HUES48 (cell line): ENCODE measurements around the gene FAM131A.

Experiments used
- H3K27ac ChIP-seq: one replicate; pipeline ENCODE4 v1.7.0; 2013; ENCODE audit warnings: low read depth, low read length, inconsistent platforms
- H3K27me3 ChIP-seq: 2 replicates; pipeline ENCODE4 v1.6.1; 2013; ENCODE audit warnings: mild to moderate bottlenecking, low read length; ENCODE audit not compliant: control insufficient read depth, insufficient read depth
- H3K36me3 ChIP-seq: 2 replicates; pipeline ENCODE4 v1.6.1; 2013; ENCODE audit warnings: low read length; ENCODE audit not compliant: control insufficient read depth, insufficient read depth
- H3K4me1 ChIP-seq: 2 replicates; pipeline ENCODE4 v1.6.1; 2013; ENCODE audit warnings: mild to moderate bottlenecking, low read length; ENCODE audit not compliant: control insufficient read depth, insufficient read depth
- H3K4me3 ChIP-seq: 2 replicates; pipeline ENCODE4 v1.5.1; 2013; ENCODE audit warnings: mild to moderate bottlenecking, low read depth, low read length
- H3K9ac ChIP-seq: 2 replicates; pipeline ENCODE4 v1.6.1; 2013; ENCODE audit warnings: mild to moderate bottlenecking, low read depth, low read length, moderate library complexity
- H3K9me3 ChIP-seq: 2 replicates; pipeline ENCODE4 v1.6.1; 2013; ENCODE audit warnings: low read length; ENCODE audit not compliant: control insufficient read depth, insufficient read depth

The FAM131A gene

DNA sequence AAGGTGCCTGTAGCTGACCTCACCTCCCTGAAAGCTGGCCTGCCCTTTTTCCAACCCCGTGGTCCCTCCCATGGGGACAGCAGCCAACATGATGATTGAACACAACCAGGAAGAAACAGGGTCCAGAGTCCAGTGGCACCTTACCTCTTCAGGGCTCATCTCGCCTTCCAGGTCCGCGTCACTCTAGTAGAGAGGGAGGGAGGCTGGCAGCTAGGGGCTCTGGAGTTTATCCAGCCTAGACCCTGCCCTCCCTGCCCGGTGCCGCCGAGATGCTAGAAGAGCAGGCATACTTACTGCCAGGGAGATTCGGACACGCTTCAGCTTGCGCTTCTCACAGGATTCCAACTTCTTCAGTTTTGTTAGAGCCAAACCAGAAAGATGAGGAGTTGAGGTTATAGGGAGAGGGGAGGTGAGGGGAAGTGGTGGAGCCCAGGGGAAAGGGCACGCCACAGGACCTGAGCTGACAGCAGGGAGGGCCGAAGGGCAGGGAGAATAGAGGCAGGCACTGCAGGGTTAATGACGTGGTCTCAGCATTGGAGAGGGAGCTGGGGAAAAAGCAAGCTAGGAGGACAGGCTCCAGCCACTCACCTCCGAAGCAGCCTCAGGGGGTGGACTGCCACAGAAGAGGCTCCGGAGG, 14.9 kb downstream of the FAM131A start:
- H3K9ac ChIP-seq: no peak overlapping the region
- no peaks in the 10 kb centered on the region for H3K27me3 ChIP-seq
- H3K4me1 ChIP-seq: peaks cover 14% of the 10 kb centered on the region
- H3K9me3 ChIP-seq: no peaks in the 10 kb centered on the region
- no peak overlapping the region for H3K4me3 ChIP-seq
- H3K36me3 ChIP-seq: peaks cover 55% of the 10 kb centered on the region
- H3K27ac ChIP-seq: peak overlapping the region; percentile 53

DNA sequence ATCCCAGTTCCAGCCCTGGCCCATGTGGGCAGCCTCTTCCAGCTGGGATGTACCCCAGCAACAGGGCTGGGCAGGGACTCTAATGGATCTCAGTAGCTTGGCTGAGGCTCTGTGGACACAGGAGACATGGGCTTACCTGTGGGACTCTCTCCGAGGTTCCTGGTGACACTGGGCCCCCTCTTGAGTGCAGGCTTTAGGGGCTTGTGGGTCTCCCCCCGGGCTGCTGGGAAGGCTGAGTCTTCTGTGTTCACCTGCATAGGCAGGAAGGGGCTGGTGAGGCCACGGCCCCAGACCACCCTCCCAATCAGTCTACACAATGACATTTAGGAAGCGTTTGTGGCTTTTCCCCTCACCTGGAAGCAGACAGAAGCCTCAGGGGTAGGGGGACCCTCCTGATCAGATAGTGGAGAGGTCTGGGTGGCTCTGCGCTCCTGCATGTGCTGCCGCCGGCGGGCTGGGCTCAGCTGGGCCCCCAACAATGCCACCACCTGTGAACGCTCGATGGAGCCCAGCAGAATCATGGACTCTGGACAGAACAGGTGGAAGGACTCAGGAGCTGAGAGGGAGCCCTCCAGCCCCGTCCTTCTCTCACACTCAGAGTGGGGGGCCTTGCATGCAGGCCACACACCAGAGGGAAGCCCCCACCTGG, 15.6 kb downstream of the FAM131A start:
- Histone ChIP-seq H3K9me3 (no peaks in the 10 kb centered on the region), H3K27me3 (no peaks in the 10 kb centered on the region), H3K4me1 (peaks cover 14% of the 10 kb centered on the region), H3K4me3 (no peak overlapping the region), H3K27ac (no peak overlapping the region), H3K36me3 (peaks cover 55% of the 10 kb centered on the region), H3K9ac (no peak overlapping the region)

DNA sequence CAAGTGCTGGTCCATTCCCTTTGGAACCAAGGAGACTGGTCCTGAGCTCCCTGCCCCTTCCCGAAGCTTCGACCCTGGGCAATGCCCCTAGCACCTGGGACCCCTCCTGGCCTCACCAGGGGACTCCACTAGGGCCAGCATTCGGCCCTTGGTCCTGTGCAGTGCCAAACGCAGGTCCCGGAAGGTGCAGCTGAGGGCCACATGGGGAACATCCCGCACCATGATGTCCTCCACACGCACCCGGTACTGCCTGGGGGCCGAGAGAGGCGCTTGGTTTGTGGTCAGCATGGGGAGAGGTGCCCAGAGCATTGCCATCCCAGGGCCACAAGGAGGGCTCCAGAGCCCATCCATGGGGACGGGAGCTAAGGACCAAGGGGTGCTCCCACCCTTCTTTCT, 16.1 kb downstream of the FAM131A start:
- Histone ChIP-seq H3K9ac (no peak overlapping the region), H3K36me3 (peaks cover 60% of the 10 kb centered on the region), H3K4me3 (no peak overlapping the region), H3K27me3 (no peaks in the 10 kb centered on the region), H3K27ac (no peak overlapping the region), H3K4me1 (peaks cover 14% of the 10 kb centered on the region), H3K9me3 (no peaks in the 10 kb centered on the region)

DNA sequence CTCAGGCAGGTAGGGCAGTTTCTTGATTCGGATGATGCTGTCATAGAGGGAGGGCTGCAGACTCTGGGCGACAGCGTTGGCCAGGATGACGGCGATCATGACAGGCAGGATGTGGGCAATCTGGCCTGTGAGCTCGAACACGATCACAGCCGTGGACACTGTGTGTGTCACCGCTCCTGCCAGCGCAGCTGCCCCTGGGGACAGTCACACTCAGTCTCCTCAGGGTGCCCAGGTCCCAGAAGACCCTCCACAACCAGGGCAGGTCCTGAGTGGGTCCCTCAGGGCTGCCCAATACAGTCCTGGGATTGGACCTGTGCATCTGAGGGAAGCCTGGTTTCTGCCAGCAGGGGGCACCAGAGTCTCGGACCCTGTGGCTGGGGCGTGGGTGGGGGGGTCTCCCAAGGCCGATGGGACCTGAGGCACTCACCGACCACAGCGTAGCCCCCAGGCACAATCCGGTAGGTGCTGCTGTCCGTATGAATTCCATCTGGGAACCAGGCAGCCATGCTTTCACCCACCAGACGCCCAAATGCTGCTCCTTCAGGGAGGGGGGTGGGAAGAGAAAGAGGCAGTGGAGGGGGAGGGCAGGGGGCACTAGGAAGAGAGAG, 16.8 kb downstream of the FAM131A start:
- Histone ChIP-seq H3K27ac (no peak overlapping the region), H3K9me3 (no peaks in the 10 kb centered on the region), H3K9ac (no peak overlapping the region), H3K27me3 (peaks cover 2% of the 10 kb centered on the region; the same call in 1 of the 2 replicates), H3K4me3 (no peak overlapping the region), H3K4me1 (peaks cover 16% of the 10 kb centered on the region), H3K36me3 (peaks cover 62% of the 10 kb centered on the region)

DNA sequence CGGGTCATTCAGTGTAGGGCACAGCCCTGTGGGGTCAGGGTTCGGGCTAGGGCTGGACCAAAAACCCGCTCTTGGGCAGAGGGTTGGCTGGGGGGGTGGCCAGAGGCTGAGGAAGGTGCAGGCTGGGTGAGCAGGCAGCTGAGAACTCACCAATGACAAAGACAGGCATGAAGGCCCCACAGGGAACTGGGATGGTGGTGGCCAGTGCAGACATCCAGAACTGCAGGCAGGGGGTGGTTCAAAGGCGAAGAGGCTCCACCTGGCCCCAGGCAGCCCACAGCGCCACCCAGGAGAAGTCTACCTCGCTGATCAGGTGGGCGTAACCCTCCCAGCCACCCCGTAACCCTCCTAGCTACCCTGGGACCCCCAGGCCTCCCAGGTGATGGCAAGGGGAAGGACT, 17.4 kb downstream of the FAM131A start:
- H3K27ac ChIP-seq: no peak overlapping the region
- H3K9me3 ChIP-seq: no peaks in the 10 kb centered on the region
- H3K27me3 ChIP-seq: peaks cover 3% of the 10 kb centered on the region; the same call in 1 of the 2 replicates
- H3K36me3 ChIP-seq: peaks cover 62% of the 10 kb centered on the region
- H3K4me1 ChIP-seq: peaks cover 19% of the 10 kb centered on the region
- no peak overlapping the region for H3K9ac ChIP-seq
- no peak overlapping the region for H3K4me3 ChIP-seq

DNA sequence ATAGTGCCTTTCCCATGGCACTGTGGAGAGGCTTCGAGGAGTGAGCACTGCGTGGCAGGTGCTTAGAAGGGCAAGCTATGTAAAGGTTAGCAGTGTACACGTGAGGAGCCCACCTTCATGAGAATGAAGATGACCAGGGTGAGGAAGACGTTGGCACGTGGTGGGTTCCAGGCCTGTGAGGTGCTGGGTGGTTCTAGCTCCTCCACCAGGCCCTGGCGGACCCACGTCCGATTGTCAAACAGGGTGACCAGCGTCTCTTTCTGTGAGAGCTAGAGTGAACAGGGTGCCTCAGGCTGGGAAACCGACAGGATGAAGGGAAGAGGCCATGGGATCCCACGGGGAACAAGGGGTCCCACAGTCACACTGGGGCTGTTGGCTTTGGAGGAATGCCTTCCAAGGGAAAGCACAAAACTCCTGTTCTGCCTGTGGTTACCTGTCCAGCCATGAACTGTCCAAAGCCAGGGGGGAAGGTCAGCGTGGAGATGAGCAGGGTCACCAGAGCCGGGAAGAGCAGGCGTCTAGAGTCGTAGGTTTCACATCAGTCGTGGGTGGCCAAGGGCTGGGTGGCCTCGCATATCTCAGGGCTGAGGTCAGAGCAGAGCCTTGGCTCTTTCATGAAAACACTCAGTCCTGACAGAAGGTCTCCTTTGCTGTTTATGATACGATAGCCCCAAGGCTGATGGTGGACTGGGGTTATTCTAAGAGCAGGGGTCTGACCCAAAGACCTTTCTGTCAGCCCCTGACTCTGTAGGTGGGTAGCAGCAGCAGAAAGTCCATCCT, 18.1 kb downstream of the FAM131A start:
- no peak overlapping the region for H3K9ac ChIP-seq
- no peak overlapping the region for H3K27ac ChIP-seq
- H3K36me3 ChIP-seq: peaks cover 62% of the 10 kb centered on the region
- H3K9me3 ChIP-seq: no peaks in the 10 kb centered on the region
- no peak overlapping the region for H3K4me3 ChIP-seq
- H3K4me1 ChIP-seq: peaks cover 24% of the 10 kb centered on the region
- peaks cover 9% of the 10 kb centered on the region for H3K27me3 ChIP-seq

DNA sequence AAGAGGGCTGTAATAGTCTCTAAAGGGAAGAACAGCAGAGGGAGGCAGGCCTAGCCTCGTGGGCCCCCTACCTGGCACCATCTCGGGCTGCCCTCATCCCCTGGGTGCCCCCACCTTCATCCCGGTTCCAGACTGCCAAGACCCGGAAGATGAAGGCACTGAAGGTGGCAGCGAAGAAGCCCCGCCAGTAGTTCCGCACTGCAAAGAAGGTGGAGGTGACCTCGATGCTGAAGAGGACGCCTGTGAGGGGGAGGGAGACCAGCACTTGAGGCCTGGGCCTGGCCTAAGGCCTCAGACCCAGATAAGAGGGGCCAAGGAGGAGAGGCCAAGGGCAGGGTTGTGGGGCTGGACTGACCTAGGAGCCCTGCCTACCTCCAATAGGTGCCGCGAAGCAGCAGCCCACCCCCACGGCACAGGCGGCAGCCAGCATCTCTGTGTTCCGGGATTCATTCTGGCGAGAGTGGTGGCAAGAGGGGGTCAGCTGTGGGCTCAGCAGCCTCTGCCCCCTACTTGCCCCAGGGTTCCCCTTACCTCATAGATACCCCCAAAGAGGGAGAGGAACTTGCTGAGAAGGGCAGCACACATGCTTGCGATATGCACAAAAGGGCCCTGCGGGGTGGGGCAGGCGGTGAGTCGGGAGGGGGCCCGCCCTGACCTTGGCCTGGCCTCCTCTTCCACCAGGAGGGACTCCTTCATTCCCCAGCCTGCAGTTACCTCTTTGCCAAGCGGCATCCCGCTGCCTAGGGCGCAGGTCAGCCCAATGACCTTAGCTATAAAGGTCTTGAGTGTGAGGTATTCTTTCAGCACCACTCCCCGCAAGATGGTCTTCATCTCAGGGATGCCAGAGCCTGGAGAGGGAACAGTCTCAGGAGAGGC, 20.1 kb downstream of the FAM131A start:
- H3K4me3 ChIP-seq: no peak overlapping the region
- no peaks in the 10 kb centered on the region for H3K9me3 ChIP-seq
- H3K27ac ChIP-seq: no peak overlapping the region
- H3K4me1 ChIP-seq: peaks cover 13% of the 10 kb centered on the region
- peaks cover 17% of the 10 kb centered on the region for H3K27me3 ChIP-seq
- H3K9ac ChIP-seq: no peak overlapping the region
- peaks cover 51% of the 10 kb centered on the region for H3K36me3 ChIP-seq

DNA sequence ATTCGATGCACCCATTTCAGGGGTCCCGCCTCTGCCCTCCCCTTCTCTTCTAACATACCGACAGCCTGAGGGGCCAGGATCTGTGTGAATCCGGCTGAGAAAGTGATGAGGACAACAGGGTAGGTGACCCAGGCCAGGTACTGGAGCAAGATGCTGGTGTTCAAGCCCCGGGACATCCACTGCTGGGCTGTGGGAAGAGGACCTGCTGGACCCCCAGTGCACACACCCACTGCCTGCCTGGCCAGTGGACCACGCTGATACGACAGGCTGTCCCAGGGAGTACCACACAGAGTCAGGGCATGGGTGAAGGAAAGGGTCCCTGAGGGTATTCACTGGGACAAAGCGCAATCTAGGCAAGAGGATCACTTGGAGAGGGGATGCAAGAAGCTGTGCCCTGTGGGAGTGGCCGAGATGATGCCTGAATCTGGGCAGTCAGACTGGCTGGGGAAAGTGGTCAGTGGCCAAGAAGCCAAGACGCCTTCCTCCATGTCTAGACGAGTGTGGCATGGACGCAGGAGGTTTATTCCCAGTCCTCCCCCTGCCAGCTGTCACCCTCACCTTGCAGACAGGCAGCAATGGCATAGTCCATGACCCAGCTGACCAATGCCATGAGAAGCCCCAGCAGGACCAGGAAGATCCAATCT, 20.8 kb downstream of the FAM131A start:
- Histone ChIP-seq H3K4me3 (no peak overlapping the region), H3K27ac (no peak overlapping the region), H3K27me3 (peaks cover 17% of the 10 kb centered on the region), H3K9ac (no peak overlapping the region), H3K9me3 (no peaks in the 10 kb centered on the region), H3K4me1 (peaks cover 13% of the 10 kb centered on the region), H3K36me3 (peaks cover 44% of the 10 kb centered on the region)

DNA sequence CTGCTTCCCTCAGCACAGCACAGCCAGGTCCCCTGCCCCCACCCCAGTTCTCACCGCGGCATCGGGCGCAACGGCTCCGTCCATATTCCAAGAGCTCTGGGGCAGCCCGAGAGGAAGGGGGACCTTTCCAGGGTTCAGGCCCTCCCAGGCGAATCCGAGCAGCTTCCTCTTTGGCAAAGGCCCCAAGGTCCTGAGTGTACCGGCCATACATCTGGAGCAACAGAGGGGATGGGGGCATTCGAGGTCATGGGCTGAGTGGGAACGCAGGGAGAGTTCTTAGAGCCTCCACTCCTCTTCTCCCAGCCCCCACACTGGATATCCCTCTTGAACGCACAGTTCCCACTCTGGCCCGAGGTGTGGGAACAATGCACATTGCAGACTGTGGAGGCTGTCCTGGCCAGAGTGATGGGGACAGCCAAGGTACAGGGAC, 21.5 kb downstream of the FAM131A start:
- H3K9me3 ChIP-seq: no peaks in the 10 kb centered on the region
- H3K4me3 ChIP-seq: no peak overlapping the region
- no peak overlapping the region for H3K27ac ChIP-seq
- peaks cover 37% of the 10 kb centered on the region for H3K36me3 ChIP-seq
- H3K4me1 ChIP-seq: peaks cover 13% of the 10 kb centered on the region
- H3K9ac ChIP-seq: no peak overlapping the region
- peaks cover 17% of the 10 kb centered on the region for H3K27me3 ChIP-seq

DNA sequence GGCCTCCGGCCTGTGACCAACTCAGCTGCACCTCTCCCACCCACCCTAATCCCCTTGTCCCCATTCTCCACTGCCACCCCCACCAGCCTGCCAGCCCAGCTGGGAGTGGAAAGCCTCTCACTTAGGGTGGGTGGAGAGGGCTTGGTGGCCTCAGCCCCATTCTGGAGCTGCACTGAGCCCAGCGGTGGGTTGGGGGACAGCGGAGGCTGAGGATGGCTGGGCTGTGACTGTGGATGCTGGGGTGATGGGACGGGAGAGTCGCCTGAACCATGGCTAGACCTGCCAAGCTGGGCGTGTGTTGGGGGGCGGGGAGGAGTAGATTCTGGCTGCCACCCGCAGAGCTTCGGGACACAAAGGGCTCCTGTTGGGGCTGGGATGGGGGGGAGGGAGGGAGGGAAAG, 22.2 kb downstream of the FAM131A start:
- H3K27me3 ChIP-seq: peaks cover 17% of the 10 kb centered on the region
- H3K9ac ChIP-seq: no peak overlapping the region
- H3K4me3 ChIP-seq: no peak overlapping the region
- H3K9me3 ChIP-seq: no peaks in the 10 kb centered on the region
- H3K27ac ChIP-seq: no peak overlapping the region
- H3K36me3 ChIP-seq: peaks cover 36% of the 10 kb centered on the region
- H3K4me1 ChIP-seq: peaks cover 13% of the 10 kb centered on the region
